Vagina (tissue), 2 donors: ENCODE data around the gene POU2F3. TPM values are rescaled to one million over a fixed set of nuclear protein-coding genes. Genes with fewer than 3 reads are reported as not detected.

ENCODE experiments used
- DNase-seq, 2 donors: peaks; one replicate each; pipeline ENCODE4 v3.0.0-alpha.2; 2017; ENCODE audit errors: extremely low spot score in 2 of 2
- H3K27ac ChIP-seq: fragments of 200-600 bp; sonication (generic); one replicate; pipeline ENCODE4 v1.5.1; 2019
- H3K27me3 ChIP-seq: fragments of 200-600 bp; sonication (generic); one replicate; pipeline ENCODE4 v1.5.1; 2019
- H3K36me3 ChIP-seq, 2 donors: fragments of 200-600 bp; sonication (generic); one replicate each; pipeline ENCODE4 v1.5.1; 2017 to 2019
- H3K4me1 ChIP-seq: fragments of 200-600 bp; sonication (generic); one replicate; pipeline ENCODE4 v1.5.1; 2019
- H3K4me3 ChIP-seq, 2 donors: fragments of 200-600 bp; sonication (generic); 1 replicate in 1 of 2; 2 replicates in 1 of 2; pipeline ENCODE4 v1.5.1; 2016 to 2019
- H3K9me3 ChIP-seq: fragments of 200-600 bp; sonication (generic); one replicate; pipeline ENCODE4 v1.5.1; 2019
- CTCF ChIP-seq, 3 experiments: fragments of 450-650 bp in 2 of 3; fragments of 200-600 bp in 1 of 3; sonication (generic) in 1 of 3; IDR thresholded peaks; one replicate each; pipeline ENCODE4 v1.5.1; 2017 to 2019; ENCODE audit warnings: antibody characterized with exemption in 3 of 3, mild to moderate bottlenecking in 2 of 3, moderate library complexity in 2 of 3
- POLR2A ChIP-seq, 2 donors: fragments of 450-650 bp; IDR thresholded peaks; one replicate each; pipeline ENCODE4 v1.6.1; 2017; ENCODE audit warnings: antibody characterized with exemption in 2 of 2, mild to moderate bottlenecking in 2 of 2, moderate library complexity in 2 of 2
- POLR2AphosphoS5 ChIP-seq, 2 donors: sonication (generic); formaldehyde crosslinking; IDR thresholded peaks; one replicate each; pipeline ENCODE4 v1.9.0; 2017; ENCODE audit warnings: antibody characterized with exemption in 2 of 2, mild to moderate bottlenecking in 2 of 2, low read depth in 1 of 2; ENCODE audit not compliant: insufficient read depth in 1 of 2
- intact Hi-C: fragments of 100-400 bp; cut with DNase I; formaldehyde crosslinking; loops from one replicate; pipeline ENCODE4 v1.15.1; 2023
- total RNA-seq: library from RNA; depleted of rRNA; stranded (reverse); fragments of >200 nt; gene quantifications from one replicate; pipeline ENCODE4 v1.2.3, GENCODE V29; 2016

The POU2F3 gene
- total RNA-seq, 1 donor from 2014 or later, result 2.7 TPM

GRCh38 chr11:120302001-120302805 lies 62.3 kb downstream of the POU2F3 start:
- TF ChIP-seq POLR2AphosphoS5 (IDR thresholded peaks at IDR 0.05; ENCODE audit: insufficient read depth in 1 of 2, low read depth in 1 of 2), result peak in 1 of 2 donors; percentile 65
- TF ChIP-seq CTCF (IDR thresholded peaks at IDR 0.05), result no peak
- intact Hi-C loops, result loop anchor here (5.0 kb wide), 2 partner anchors 65 to 130 kb away; no protein-coding TSS in a partner anchor
- Histone ChIP-seq H3K27me3 (no peaks in the 10 kb centered on the region), H3K4me1 (peaks cover 15% of the 10 kb centered on the region), H3K4me3 (no peak overlapping the region), H3K9me3 (no peaks in the 10 kb centered on the region), H3K27ac (peak overlapping the region; percentile 49), H3K36me3 (no peaks in the 10 kb centered on the region)
- no peak for DNase-seq

- DNase-seq, result no peak
- intact Hi-C loops, result loop anchor here (5.0 kb wide), 2 partner anchors 66 to 131 kb away; no protein-coding TSS in a partner anchor
- H3K4me3 ChIP-seq, result no peak overlapping the region
- no peaks in the 10 kb centered on the region for H3K27me3 ChIP-seq
- peak overlapping the region; percentile 58 for H3K27ac ChIP-seq
- H3K4me1 ChIP-seq, result peaks cover 15% of the 10 kb centered on the region
- no peaks in the 10 kb centered on the region for H3K36me3 ChIP-seq
- H3K9me3 ChIP-seq, result no peaks in the 10 kb centered on the region
- TF ChIP-seq POLR2AphosphoS5 (IDR thresholded peaks at IDR 0.05; ENCODE audit: insufficient read depth in 1 of 2, low read depth in 1 of 2) (no peak), CTCF (IDR thresholded peaks at IDR 0.05) (peak; percentile 56 to 81 (median 70)), POLR2A (IDR thresholded peaks at IDR 0.05) (no peak)
Observed at GRCh38 chr11:120303004-120303637, 63.2 kb downstream of the POU2F3 start.

GRCh38 chr11:120304526-120304925 lies 64.6 kb downstream of the POU2F3 start:
- intact Hi-C loops, result loop anchor here (5.0 kb wide), 2 partner anchors 67 to 132 kb away; no protein-coding TSS in a partner anchor
- Histone ChIP-seq H3K4me1 (peaks cover 14% of the 10 kb centered on the region), H3K36me3 (no peaks in the 10 kb centered on the region), H3K27me3 (no peaks in the 10 kb centered on the region), H3K4me3 (no peak overlapping the region), H3K27ac (peak overlapping the region; percentile 59), H3K9me3 (no peaks in the 10 kb centered on the region)
- DNase-seq, result no peak
- TF ChIP-seq POLR2A (IDR thresholded peaks at IDR 0.05) (no peak), POLR2AphosphoS5 (IDR thresholded peaks at IDR 0.05; ENCODE audit: insufficient read depth in 1 of 2, low read depth in 1 of 2) (peak in 1 of 2 donors; percentile 79)

GRCh38 chr11:120305286-120305685 lies 65.3 kb downstream of the POU2F3 start:
- no peaks in the 10 kb centered on the region for H3K9me3 ChIP-seq
- H3K36me3 ChIP-seq, result no peaks in the 10 kb centered on the region
- TF ChIP-seq POLR2AphosphoS5 (IDR thresholded peaks at IDR 0.05; ENCODE audit: insufficient read depth in 1 of 2, low read depth in 1 of 2), result no peak
- no peak for TF ChIP-seq POLR2A (IDR thresholded peaks at IDR 0.05)
- no peak for TF ChIP-seq CTCF (IDR thresholded peaks at IDR 0.05)
- DNase-seq, result no peak
- peak overlapping the region; percentile 59 for H3K27ac ChIP-seq
- intact Hi-C loops, result no loop called here
- H3K4me1 ChIP-seq, result peaks cover 10% of the 10 kb centered on the region
- H3K27me3 ChIP-seq, result no peaks in the 10 kb centered on the region
- no peak overlapping the region for H3K4me3 ChIP-seq

GRCh38 chr11:120306519-120307242 lies 66.7 kb downstream of the POU2F3 start:
- H3K4me1 ChIP-seq, result peaks cover 6% of the 10 kb centered on the region
- H3K4me3 ChIP-seq, result no peak overlapping the region
- no peaks in the 10 kb centered on the region for H3K27me3 ChIP-seq
- no peaks in the 10 kb centered on the region for H3K36me3 ChIP-seq
- TF ChIP-seq POLR2A (IDR thresholded peaks at IDR 0.05) (no peak), CTCF (IDR thresholded peaks at IDR 0.05) (no peak), POLR2AphosphoS5 (IDR thresholded peaks at IDR 0.05; ENCODE audit: insufficient read depth in 1 of 2, low read depth in 1 of 2) (peak; percentile 19 to 35)
- H3K9me3 ChIP-seq, result no peaks in the 10 kb centered on the region
- intact Hi-C loops, result no loop called here
- H3K27ac ChIP-seq, result no peak overlapping the region
- DNase-seq, result no peak
